Thoracic aorta (tissue), 2 donors: ENCODE results near the gene DZIP3. TPM values are rescaled to one million over a fixed set of nuclear protein-coding genes. Genes with fewer than 3 reads are reported as not detected.
"Not testable (repeated sequence)": the region's sequence is repeated elsewhere in the genome, so short reads cannot be mapped to it uniquely, and the experiment has no call there.

ENCODE experiments used
- ATAC-seq: fragments of 150-250 bp; one replicate; pipeline ENCODE4 v1.8.0; 2017; ENCODE audit warnings: low read depth; ENCODE audit not compliant: insufficient number of reproducible peaks, low FRiP score
- DNase-seq: peaks from one replicate; pipeline ENCODE4 v3.0.0-alpha.2; 2020; ENCODE audit warnings: low spot score
- H3K27ac ChIP-seq, 2 donors: fragments of 200-600 bp; sonication (generic); 1 replicate in 1 of 2; 2 replicates in 1 of 2; pipeline ENCODE4 v1.5.1; 2016; ENCODE audit warnings: mild to moderate bottlenecking in 2 of 2, moderate library complexity in 2 of 2
- H3K27me3 ChIP-seq: fragments of 200-600 bp; sonication (generic); replicated peaks from 2 replicates; pipeline ENCODE4 v1.6.0; 2016; ENCODE audit warnings: mild to moderate bottlenecking; ENCODE audit not compliant: insufficient read depth
- H3K36me3 ChIP-seq: fragments of 200-600 bp; sonication (generic); one replicate; pipeline ENCODE4 v1.5.1; 2016
- H3K4me1 ChIP-seq, 2 donors: fragments of 200-600 bp; sonication (generic); 1 replicate in 1 of 2; 2 replicates in 1 of 2; pipeline versions ENCODE4 v1.5.1 to v1.6.0; 2016; ENCODE audit warnings: low read depth in 2 of 2, mild to moderate bottlenecking in 1 of 2; ENCODE audit not compliant: control insufficient read depth in 1 of 2
- H3K4me3 ChIP-seq: fragments of 200-600 bp; sonication (generic); 2 replicates; pipeline ENCODE4 v1.5.1; 2016; ENCODE audit warnings: mild to moderate bottlenecking
- H3K9me3 ChIP-seq: fragments of 200-600 bp; sonication (generic); 2 replicates; pipeline ENCODE4 v1.5.1; 2016
- CTCF ChIP-seq: fragments of 200-600 bp; sonication (generic); IDR thresholded peaks from one replicate; pipeline ENCODE4 v1.5.1; 2019; ENCODE audit warnings: antibody characterized with exemption
- total RNA-seq, 2 donors: library from RNA; depleted of rRNA; stranded (reverse); fragments of >200 nt; gene quantifications; one replicate each; pipeline versions ENCODE4 v1.1.0 to v1.2.3, GENCODE V29; 2016

Gene DZIP3
- total RNA-seq, 2 donors from 2014 or later: 9.3 to 10.2 TPM

- ATAC-seq: no peak
- Histone ChIP-seq H3K9me3 (no peaks in the 10 kb centered on the region), H3K27me3 (no peaks in the 10 kb centered on the region), H3K36me3 (peaks cover 12% of the 10 kb centered on the region), H3K4me3 (no peak overlapping the region), H3K27ac (no peak overlapping the region), H3K4me1 (no peaks in the 10 kb centered on the region)
- TF ChIP-seq CTCF: no peak
- no peak for DNase-seq
Measured at GRCh38 chr3:108677811-108678210, 88.3 kb downstream of the DZIP3 start.

- H3K27ac ChIP-seq, H3K27me3 ChIP-seq, DNase-seq, H3K4me1 ChIP-seq, H3K4me3 ChIP-seq, H3K9me3 ChIP-seq, ATAC-seq: not testable (repeated sequence)
- peaks cover 18% of the 10 kb centered on the region for H3K36me3 ChIP-seq
Measured at GRCh38 chr3:108692286-108692685, 102.8 kb downstream of the DZIP3 start.

GRCh38 chr3:108698461-108698860, 108.9 kb downstream of the DZIP3 start:
- Histone ChIP-seq H3K4me1 (no peaks in the 10 kb centered on the region), H3K9me3 (peaks cover 3% of the 10 kb centered on the region), H3K4me3 (no peak overlapping the region), H3K36me3 (peaks cover 4% of the 10 kb centered on the region), H3K27me3 (no peaks in the 10 kb centered on the region), H3K27ac (no peak overlapping the region)
- no peak for TF ChIP-seq CTCF
- DNase-seq (no peak), ATAC-seq (no peak)

- Histone ChIP-seq H3K9me3 (peaks cover 5% of the 10 kb centered on the region), H3K4me3 (no peak overlapping the region), H3K36me3 (no peaks in the 10 kb centered on the region), H3K27me3 (no peaks in the 10 kb centered on the region), H3K4me1 (no peaks in the 10 kb centered on the region), H3K27ac (no peak overlapping the region)
- TF ChIP-seq CTCF: no peak
- DNase-seq (no peak), ATAC-seq (no peak)
Measured at GRCh38 chr3:108705045-108705444, 115.5 kb downstream of the DZIP3 start.

- TF ChIP-seq CTCF: no peak
- DNase-seq (no peak), ATAC-seq (no peak)
- Histone ChIP-seq H3K9me3 (no peaks in the 10 kb centered on the region), H3K27ac (no peak overlapping the region), H3K27me3 (no peaks in the 10 kb centered on the region), H3K36me3 (no peaks in the 10 kb centered on the region), H3K4me1 (no peaks in the 10 kb centered on the region), H3K4me3 (no peak overlapping the region)
Measured at GRCh38 chr3:108713009-108713516, 123.5 kb downstream of the DZIP3 start.

GRCh38 chr3:108713816-108714215, 124.3 kb downstream of the DZIP3 start:
- H3K27me3 ChIP-seq: no peaks in the 10 kb centered on the region
- no peak overlapping the region for H3K27ac ChIP-seq
- no peaks in the 10 kb centered on the region for H3K9me3 ChIP-seq
- ATAC-seq (no peak), DNase-seq (no peak)
- no peaks in the 10 kb centered on the region for H3K36me3 ChIP-seq
- no peak for TF ChIP-seq CTCF
- no peak overlapping the region for H3K4me3 ChIP-seq
- no peaks in the 10 kb centered on the region for H3K4me1 ChIP-seq
